Sigmoid colon (tissue), 7 donors: Measurements from ENCODE around the gene TMEM11. TPM values are rescaled to one million over a fixed set of nuclear protein-coding genes. Genes with fewer than 3 reads are reported as not detected.

Experiments
- DNase-seq: peaks from one replicate; pipeline ENCODE4 v3.0.0-alpha.2; 2019
- H3K27ac ChIP-seq, 4 donors: fragments of 200-600 bp; sonication (generic); one replicate each; pipeline ENCODE4 v1.5.1; 2016 to 2019; ENCODE audit warnings: mild to moderate bottlenecking in 1 of 4
- H3K27me3 ChIP-seq, 3 donors: fragments of 200-600 bp; sonication (generic); one replicate each; pipeline ENCODE4 v1.5.1; 2019; ENCODE audit warnings: mild to moderate bottlenecking in 1 of 3
- H3K36me3 ChIP-seq, 4 donors: fragments of 200-600 bp; sonication (generic); one replicate each; pipeline ENCODE4 v1.5.1; 2016 to 2019
- H3K4me1 ChIP-seq, 4 donors: fragments of 200-600 bp; sonication (generic); one replicate each; pipeline ENCODE4 v1.5.1; 2017 to 2019
- H3K4me3 ChIP-seq, 4 donors: fragments of 200-600 bp; sonication (generic); one replicate each; pipeline ENCODE4 v1.5.1; 2017 to 2019; ENCODE audit warnings: mild to moderate bottlenecking in 2 of 4, moderate library complexity in 1 of 4
- H3K9me3 ChIP-seq, 4 donors: fragments of 200-600 bp in 3 of 4; sonication (generic) in 3 of 4; one replicate each; pipeline versions ENCODE4 v1.5.1 to v1.6.1; 2013 to 2019
- CTCF ChIP-seq, 4 experiments: fragments of 450-650 bp in 3 of 4; fragments of 200-600 bp in 1 of 4; IDR thresholded peaks; one replicate each; pipeline ENCODE4 v1.5.1; 2016 to 2019; ENCODE audit warnings: antibody characterized with exemption in 4 of 4, mild to moderate bottlenecking in 3 of 4, moderate library complexity in 2 of 4
- EP300 ChIP-seq, 4 donors: sonication (generic); formaldehyde crosslinking; IDR thresholded peaks; one replicate each; pipeline ENCODE4 v1.6.1; 2017; ENCODE audit warnings: antibody characterized with exemption in 4 of 4
- POLR2A ChIP-seq, 2 donors: fragments of 450-650 bp; IDR thresholded peaks; one replicate each; pipeline ENCODE4 v1.6.1; 2016; ENCODE audit warnings: antibody characterized with exemption in 2 of 2, mild to moderate bottlenecking in 2 of 2, moderate library complexity in 2 of 2
- POLR2AphosphoS5 ChIP-seq, 4 donors: sonication (generic); formaldehyde crosslinking; IDR thresholded peaks; one replicate each; pipeline ENCODE4 v1.6.1; 2017; ENCODE audit warnings: antibody characterized with exemption in 4 of 4
- WGBS, 2 donors: extraction: QIAGEN DNeasy Blood & Tissue Kit; methylation state at CpG; one replicate each; pipeline ENCODE4 v1.1.7; 2013; 5-methylcytosine and 5-hydroxymethylcytosine counted together
- intact Hi-C: fragments of 100-400 bp; cut with DNase I; formaldehyde crosslinking; loops from one replicate; pipeline ENCODE4 v1.15.1; 2023
- polyA plus RNA-seq, 3 donors: library from polyadenylated mRNA; stranded (reverse); fragments of 200-250 nt; gene quantifications; one replicate each; pipeline ENCODE4 v1.2.3, GENCODE V29; 2013
- total RNA-seq, 4 donors: library from RNA; depleted of rRNA; stranded (reverse); fragments of >200 nt; gene quantifications; one replicate each; pipeline ENCODE4 v1.1.0, GENCODE V29; 2016
- donor health status: healthy with polysubstance abuse.
- donor health status: Bipolar disorder and iron deficiency.
- donor health status: healthy.

The TMEM11 gene
- total and polyA plus RNA-seq, 7 donors, result 14.5 to 51.6 (median 27.8) TPM

GRCh38 chr17:21243516-21244303 lies 29.7 kb upstream of the TMEM11 start:
- Histone ChIP-seq H3K4me1 (peaks cover 0 to 6% (median 0%) of the 10 kb centered on the region in 4 donors), H3K27ac (no peak overlapping the region), H3K36me3 (peaks cover 0 to 10% (median 0%) of the 10 kb centered on the region in 4 donors), H3K9me3 (no peaks in the 10 kb centered on the region), H3K4me3 (no peak overlapping the region), H3K27me3 (no peaks in the 10 kb centered on the region)
- 72 to 83% methylated on average over 23 of the region's 23 CpGs for WGBS, 2 donors
- no peak for DNase-seq
- TF ChIP-seq POLR2AphosphoS5 (IDR thresholded peaks at IDR 0.05) (no peak), EP300 (IDR thresholded peaks at IDR 0.05) (no peak), CTCF (IDR thresholded peaks at IDR 0.05) (no peak), POLR2A (IDR thresholded peaks at IDR 0.05) (no peak)
- intact Hi-C loops, result no loop called here

GRCh38 chr17:21242780-21243515 lies 29.0 kb upstream of the TMEM11 start:
- DNase-seq, result no peak
- 87 to 89% methylated on average over 26 of the region's 26 CpGs for WGBS, 2 donors
- H3K4me1 ChIP-seq, result peaks cover 0 to 6% (median 0%) of the 10 kb centered on the region in 4 donors
- no peak overlapping the region for H3K27ac ChIP-seq
- TF ChIP-seq POLR2A (IDR thresholded peaks at IDR 0.05) (no peak), CTCF (IDR thresholded peaks at IDR 0.05) (no peak), POLR2AphosphoS5 (IDR thresholded peaks at IDR 0.05) (no peak), EP300 (IDR thresholded peaks at IDR 0.05) (no peak)
- H3K9me3 ChIP-seq, result no peaks in the 10 kb centered on the region
- H3K4me3 ChIP-seq, result no peak overlapping the region
- intact Hi-C loops, result no loop called here
- H3K27me3 ChIP-seq, result no peaks in the 10 kb centered on the region
- peaks cover 0 to 10% (median 0%) of the 10 kb centered on the region in 4 donors for H3K36me3 ChIP-seq

DNA sequence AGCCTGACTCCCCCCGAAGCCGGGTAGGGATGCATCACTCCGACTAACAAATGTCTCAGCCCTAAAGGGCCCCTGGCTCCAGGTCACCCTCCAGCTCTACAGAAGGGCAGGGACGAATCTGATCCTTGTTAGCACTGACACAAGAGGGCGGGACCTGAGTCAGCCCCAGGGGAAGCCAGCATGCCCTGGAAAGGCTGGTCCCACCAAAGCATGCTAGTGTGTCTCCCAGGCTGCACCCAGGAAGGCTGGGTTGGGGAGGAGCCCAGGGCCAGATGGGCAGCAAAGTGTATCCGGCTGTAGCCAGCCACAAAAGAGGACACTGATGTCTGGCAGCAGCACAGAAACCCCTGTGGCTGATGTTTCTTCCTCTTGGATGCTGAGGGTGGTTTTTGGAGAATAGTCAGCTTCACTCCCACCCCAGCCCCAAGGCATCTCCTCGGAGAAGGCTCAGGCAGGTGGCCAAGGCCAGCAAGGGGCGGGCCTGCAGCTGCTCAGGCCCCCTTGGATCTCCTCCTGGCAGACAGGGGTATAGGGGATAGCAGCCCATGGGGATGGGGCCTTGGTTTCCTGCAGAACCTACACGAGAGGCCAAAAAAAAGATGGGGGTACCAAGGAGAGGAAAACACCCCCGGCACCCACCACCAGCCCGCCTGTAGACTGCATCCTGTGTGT lies 28.2 kb upstream of the TMEM11 start:
- Histone ChIP-seq H3K4me3 (no peak overlapping the region), H3K9me3 (no peaks in the 10 kb centered on the region), H3K27me3 (no peaks in the 10 kb centered on the region), H3K36me3 (peaks cover 0 to 10% (median 0%) of the 10 kb centered on the region in 4 donors), H3K4me1 (peaks cover 0 to 6% (median 0%) of the 10 kb centered on the region in 4 donors), H3K27ac (no peak overlapping the region)
- 83 to 87% methylated on average over 11 of the region's 11 CpGs for WGBS, 2 donors
- no peak for DNase-seq
- TF ChIP-seq POLR2A (IDR thresholded peaks at IDR 0.05) (no peak), EP300 (IDR thresholded peaks at IDR 0.05) (no peak)
- intact Hi-C loops, result no loop called here

- no peaks in the 10 kb centered on the region for H3K9me3 ChIP-seq
- intact Hi-C loops, result no loop called here
- no peak for DNase-seq
- 90 to 91% methylated on average over 11 of the region's 11 CpGs for WGBS, 2 donors
- H3K36me3 ChIP-seq, result peaks cover 0 to 10% (median 0%) of the 10 kb centered on the region in 4 donors
- no peak overlapping the region for H3K27ac ChIP-seq
- no peak for TF ChIP-seq CTCF (IDR thresholded peaks at IDR 0.05)
- no peak for TF ChIP-seq EP300 (IDR thresholded peaks at IDR 0.05)
- TF ChIP-seq POLR2AphosphoS5 (IDR thresholded peaks at IDR 0.05), result no peak
- no peak for TF ChIP-seq POLR2A (IDR thresholded peaks at IDR 0.05)
- peaks cover 0 to 6% (median 0%) of the 10 kb centered on the region in 4 donors for H3K4me1 ChIP-seq
- H3K27me3 ChIP-seq, result no peaks in the 10 kb centered on the region
- no peak overlapping the region for H3K4me3 ChIP-seq
Observed at GRCh38 chr17:21241564-21241963, 27.6 kb upstream of the TMEM11 start.
